GM15510 (cell line): ENCODE results near the gene TLCD5.

Experiments used
- POLR2A ChIP-seq: IDR thresholded peaks from 3 replicates; pipeline ENCODE4 v1.6.1; 2011; ENCODE audit warnings: borderline replicate concordance; ENCODE audit not compliant: insufficient read length; ENCODE audit errors: extremely low read depth

TLCD5 gene

DNA sequence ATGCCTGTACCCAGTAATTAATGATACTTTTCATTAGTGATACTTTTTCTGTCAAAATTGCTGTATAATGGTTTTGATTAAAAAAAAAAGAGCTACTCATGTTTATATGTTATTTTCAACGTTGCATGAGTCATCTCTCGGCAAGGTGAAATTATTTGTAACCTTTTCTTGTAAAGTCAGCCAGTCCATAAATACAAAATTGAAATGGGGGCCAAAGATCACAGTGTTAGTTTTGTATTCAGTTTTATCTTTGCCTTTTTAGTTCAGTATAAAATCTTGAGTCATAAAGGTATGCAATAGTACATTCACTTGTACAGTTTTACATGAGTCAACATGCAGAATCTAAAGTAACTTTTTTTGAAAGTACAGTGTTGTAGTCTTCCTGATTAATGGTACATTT lies 15.4 kb downstream of the TLCD5 start:
- TF ChIP-seq POLR2A, result no peak

GRCh38 chr11:120342226-120342625 lies 17.1 kb downstream of the TLCD5 start:
- TF ChIP-seq POLR2A, result no peak

DNA sequence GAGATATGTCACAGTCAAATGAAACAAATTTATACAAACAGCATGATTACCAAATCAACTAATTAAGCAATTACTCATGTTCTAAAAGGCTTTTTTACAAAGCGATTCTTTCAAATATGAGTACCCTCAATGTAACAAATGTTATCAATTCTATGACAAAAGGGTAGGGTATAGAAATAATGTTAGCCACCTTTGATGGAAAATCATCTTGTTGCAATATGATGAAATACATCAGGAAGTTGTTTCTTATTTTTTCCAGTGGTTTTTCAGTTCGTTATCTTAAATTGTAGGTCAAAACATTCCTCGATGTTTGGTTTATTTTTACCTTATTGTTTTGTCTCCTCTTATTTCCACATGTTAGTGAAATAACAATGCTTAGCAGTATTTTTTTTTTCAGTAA lies 17.6 kb downstream of the TLCD5 start:
- no peak for TF ChIP-seq POLR2A

GRCh38 chr11:120343429-120343828 lies 18.3 kb downstream of the TLCD5 start:
- TF ChIP-seq POLR2A, result no peak

GRCh38 chr11:120344302-120345004 lies 19.4 kb downstream of the TLCD5 start:
- no peak for TF ChIP-seq POLR2A

GRCh38 chr11:120346233-120346632 lies 21.1 kb downstream of the TLCD5 start:
- no peak for TF ChIP-seq POLR2A

DNA sequence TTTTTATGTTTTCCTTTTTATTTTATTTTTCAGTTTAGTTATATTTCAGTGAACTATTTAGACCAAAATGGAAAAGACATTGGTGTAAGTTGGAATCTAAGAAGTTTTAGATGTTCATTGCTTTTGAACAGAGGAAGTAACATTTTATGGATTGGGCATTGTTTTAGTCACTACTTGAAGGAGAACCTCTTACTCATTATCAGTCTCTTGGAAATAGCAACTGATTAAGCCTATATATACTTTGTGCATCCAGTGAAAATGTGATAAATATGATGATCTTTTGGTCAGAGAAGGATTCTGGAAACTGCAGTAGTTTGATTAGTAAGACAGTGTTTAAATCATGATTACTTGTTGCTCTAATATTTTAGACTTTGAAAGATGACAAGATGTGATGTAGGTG lies 25.5 kb downstream of the TLCD5 start:
- no peak for TF ChIP-seq POLR2A

DNA sequence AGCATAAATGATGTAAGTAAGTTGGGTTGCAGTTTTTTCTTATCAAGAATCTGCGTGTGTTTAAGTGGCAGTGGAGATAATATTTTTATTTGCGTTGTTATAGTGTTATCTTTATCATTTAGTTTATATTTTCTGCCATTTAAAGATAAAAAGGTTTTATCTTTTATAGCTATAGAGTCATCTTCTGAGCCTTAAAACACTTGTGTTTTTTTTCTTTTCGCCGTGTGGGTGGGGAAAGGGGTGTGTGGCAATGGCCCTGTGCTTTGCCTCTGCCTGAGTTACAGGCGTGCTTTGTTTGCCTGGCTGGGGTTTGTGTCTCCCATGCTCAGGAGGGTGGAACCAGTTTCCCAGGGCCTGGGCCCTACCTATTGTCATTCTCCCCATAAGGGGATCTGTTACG lies 27.3 kb downstream of the TLCD5 start:
- no peak for TF ChIP-seq POLR2A

- no peak for TF ChIP-seq POLR2A
These were observed 29.0 kb downstream of the TLCD5 start for GRCh38 chr11:120354068-120354467.

- no peak for TF ChIP-seq POLR2A
These were observed 29.7 kb downstream of the TLCD5 start for GRCh38 chr11:120354779-120355178.

DNA sequence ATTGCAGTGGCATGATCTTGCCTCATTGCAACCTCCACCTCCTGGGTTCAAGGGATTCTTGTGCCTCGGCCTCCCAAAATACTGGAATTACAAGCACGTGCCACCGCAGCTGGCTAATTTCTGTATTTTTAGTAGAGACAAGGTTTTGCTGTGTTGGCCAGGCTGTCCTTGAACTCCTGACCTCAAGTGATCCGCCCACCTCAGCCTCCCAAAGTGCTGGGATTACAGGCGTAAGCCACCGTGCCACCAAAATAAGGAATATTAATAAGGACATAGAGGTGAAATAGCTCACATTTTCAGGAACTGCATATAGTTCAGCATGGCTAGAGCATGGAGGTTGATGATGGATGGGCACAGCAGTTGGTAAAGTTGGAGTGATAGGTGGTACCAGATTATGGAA lies 32.5 kb downstream of the TLCD5 start:
- no peak for TF ChIP-seq POLR2A

- TF ChIP-seq POLR2A, result no peak
These were observed 33.6 kb downstream of the TLCD5 start for GRCh38 chr11:120358729-120359128.

DNA sequence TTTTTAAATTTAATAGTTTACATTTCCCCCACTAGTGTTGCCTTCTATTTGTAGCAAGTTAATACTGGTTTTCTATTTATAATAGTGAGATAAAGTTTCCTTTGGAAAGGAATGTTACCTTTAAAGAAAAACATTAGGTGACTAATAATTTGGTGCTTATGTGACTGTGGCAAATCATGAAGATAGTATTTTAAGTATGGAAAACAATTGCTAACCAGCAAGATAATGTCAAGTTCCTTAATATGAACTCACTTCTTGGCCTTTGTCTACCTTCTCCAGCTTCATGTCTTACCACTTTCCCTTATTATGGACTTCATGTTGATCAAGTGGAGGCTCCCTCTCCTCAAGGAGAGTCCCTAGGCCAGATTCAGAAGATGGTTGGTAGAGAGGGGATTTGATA lies 38.3 kb downstream of the TLCD5 start:
- no peak for TF ChIP-seq POLR2A

DNA sequence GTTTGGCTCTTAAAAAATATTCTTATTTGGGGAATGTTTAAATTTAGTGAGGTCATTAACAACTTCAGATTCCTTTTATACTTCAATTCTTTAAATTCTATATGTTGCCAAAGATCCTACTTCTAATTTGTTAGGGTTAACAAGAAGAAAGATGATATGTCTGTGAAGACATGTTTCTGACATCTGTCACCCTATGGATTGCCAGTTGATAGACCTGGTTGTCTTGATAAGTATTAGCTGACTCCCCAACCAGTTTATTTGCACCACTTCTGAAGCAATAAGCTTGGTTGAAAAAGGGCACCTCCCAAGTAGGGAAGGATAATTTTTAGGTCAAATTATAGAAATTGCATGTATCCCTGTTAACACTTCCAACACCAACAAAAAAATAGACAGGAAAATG lies 40.4 kb downstream of the TLCD5 start:
- TF ChIP-seq POLR2A, result no peak

DNA sequence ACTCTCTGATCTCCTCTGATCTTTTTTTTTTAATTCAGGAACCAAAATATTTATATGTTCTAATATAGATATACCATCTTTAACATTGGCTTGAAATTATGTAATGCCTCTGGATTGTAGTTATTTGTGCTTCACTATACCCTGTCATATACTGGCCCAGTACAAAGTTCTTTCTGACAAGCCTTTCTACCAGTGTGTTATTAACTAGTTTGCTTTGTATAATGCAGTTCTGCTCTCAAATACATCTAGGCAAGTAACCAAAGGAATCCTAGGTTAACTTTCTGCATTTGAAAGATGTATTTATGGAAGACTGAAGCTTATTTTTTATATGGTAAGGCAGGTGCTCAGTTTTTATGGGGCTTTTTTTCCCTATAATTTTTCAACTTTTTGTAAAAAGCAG lies 47.2 kb downstream of the TLCD5 start:
- TF ChIP-seq POLR2A, result no peak

DNA sequence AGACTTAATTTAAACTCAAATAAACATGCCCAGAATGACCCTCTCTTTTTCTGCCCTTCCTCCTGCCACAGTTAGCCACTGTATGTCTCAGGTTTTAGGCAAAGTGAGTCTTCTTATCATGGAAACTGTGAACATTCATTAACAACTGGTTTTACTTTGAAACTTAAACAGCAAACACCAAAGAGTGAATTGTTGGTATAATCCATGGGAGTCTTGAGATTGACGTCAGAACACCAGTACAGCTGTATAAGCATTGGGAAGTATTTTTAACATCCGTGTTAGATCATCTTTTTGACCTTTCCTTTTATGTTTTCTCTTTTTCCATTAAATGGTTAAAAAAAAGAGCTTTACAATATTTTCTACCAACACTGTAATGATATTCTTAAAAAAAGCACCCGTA lies 50.0 kb downstream of the TLCD5 start:
- no peak for TF ChIP-seq POLR2A

DNA sequence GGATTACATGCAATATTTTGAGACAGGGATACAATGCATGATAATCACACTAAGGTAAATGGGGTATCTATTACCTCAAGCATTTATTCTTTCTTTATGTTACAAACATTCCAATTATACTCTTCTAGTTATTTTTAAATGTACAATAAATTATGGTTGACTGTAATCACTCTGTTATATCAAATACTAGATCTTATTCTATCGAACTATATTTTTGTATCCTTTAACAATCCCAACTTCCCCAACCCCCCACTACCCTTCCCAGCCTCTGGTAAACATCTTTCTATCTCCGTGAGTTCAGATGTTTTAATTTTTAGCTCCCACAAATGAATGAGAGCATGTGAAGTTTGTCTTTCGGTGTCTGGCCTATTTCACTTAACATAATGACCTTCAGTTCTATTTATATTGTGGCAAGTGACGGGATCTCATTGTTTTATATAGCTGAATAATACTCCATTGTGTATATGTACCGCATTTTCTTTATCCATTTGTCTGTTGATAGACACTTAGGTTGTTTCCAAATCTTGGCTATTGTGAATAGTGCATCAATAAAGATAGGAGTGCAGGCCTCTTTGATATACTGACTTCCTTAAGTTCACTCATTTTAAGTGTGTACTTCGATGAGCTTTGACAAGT lies 51.6 kb downstream of the TLCD5 start:
- no peak for TF ChIP-seq POLR2A

- TF ChIP-seq POLR2A, result no peak
These were observed 53.4 kb downstream of the TLCD5 start for GRCh38 chr11:120378474-120378873.

GRCh38 chr11:120381401-120381800 lies 56.3 kb downstream of the TLCD5 start:
- TF ChIP-seq POLR2A, result no peak
